Tibial artery (tissue), 4 donors: Measurements from ENCODE around the gene GADD45GIP1.

ENCODE experiments used
- DNase-seq, 2 donors: peaks; one replicate each; pipeline ENCODE4 v3.0.0-alpha.2; 2019
- H3K27ac ChIP-seq, 2 donors: fragments of 200-600 bp; sonication (generic) in 1 of 2; 1 replicate in 1 of 2; 2 replicates in 1 of 2; pipeline ENCODE4 v1.5.1; 2018 to 2019; ENCODE audit warnings: mild to moderate bottlenecking in 1 of 2
- H3K27me3 ChIP-seq, 2 donors: fragments of 200-600 bp; sonication (generic) in 1 of 2; one replicate each; pipeline versions ENCODE4 v1.5.1 to v1.6.0; 2016 to 2019
- H3K36me3 ChIP-seq, 3 donors: fragments of 200-600 bp; sonication (generic) in 2 of 3; one replicate each; pipeline ENCODE4 v1.5.1; 2016 to 2019; ENCODE audit warnings: mild to moderate bottlenecking in 2 of 3
- H3K4me1 ChIP-seq, 4 donors: fragments of 200-600 bp; sonication (generic) in 2 of 4; 1 replicate in 3 of 4; 2 replicates in 1 of 4; pipeline ENCODE4 v1.5.1; 2016 to 2019
- H3K4me3 ChIP-seq, 2 donors: fragments of 200-600 bp; sonication (generic) in 1 of 2; 1 replicate in 1 of 2; 2 replicates in 1 of 2; pipeline ENCODE4 v1.5.1; 2018 to 2019; ENCODE audit warnings: mild to moderate bottlenecking in 2 of 2
- H3K9me3 ChIP-seq, 3 donors: fragments of 200-600 bp; sonication (generic) in 1 of 3; one replicate each; pipeline ENCODE4 v1.5.1; 2016 to 2019
- CTCF ChIP-seq, 2 experiments: fragments of 200-600 bp in 1 of 2; fragments of 450-650 bp in 1 of 2; IDR thresholded peaks; one replicate each; pipeline ENCODE4 v1.5.1; 2017 to 2019; ENCODE audit warnings: antibody characterized with exemption in 2 of 2, mild to moderate bottlenecking in 1 of 2, moderate library complexity in 1 of 2
- intact Hi-C: fragments of 100-400 bp; cut with DNase I; formaldehyde crosslinking; loops from one replicate; pipeline ENCODE4 v1.15.0; 2023; ENCODE audit warnings: low total_unique reads

Gene GADD45GIP1

GRCh38 chr19:12993562-12993961 lies 36.5 kb upstream of the GADD45GIP1 start:
- Histone ChIP-seq H3K36me3 (peaks cover 0 to 2% (median 0%) of the 10 kb centered on the region in 3 donors), H3K4me1 (peaks cover 0 to 27% (median 23%) of the 10 kb centered on the region in 4 donors), H3K27me3 (no peaks in the 10 kb centered on the region), H3K9me3 (no peaks in the 10 kb centered on the region), H3K4me3 (no peak overlapping the region), H3K27ac (peak overlapping the region; percentile 22 to 80)
- no peak for TF ChIP-seq CTCF (IDR thresholded peaks at IDR 0.05)
- intact Hi-C loops: loop anchor here (5.0 kb wide), 1 partner anchor 89 kb away; no protein-coding TSS in a partner anchor
- no peak for DNase-seq

DNA sequence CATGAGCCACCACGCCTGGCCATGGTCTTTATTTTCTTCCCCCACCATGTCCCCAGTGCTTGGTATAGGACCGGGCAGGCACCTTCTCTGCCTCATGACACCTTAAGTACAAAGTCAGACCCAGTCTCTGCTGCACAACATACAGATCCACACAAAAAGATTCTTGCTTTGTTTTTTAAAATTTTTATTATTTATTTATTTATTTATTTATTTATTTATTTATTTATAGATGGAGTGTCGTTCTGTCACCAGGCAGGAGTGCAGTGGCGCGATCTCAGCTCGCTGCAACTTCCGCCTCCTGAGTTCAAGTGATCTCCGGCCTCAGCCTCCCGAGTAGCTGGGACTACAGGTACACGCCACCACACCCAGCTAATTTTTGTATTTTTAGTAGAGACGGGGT lies 35.7 kb upstream of the GADD45GIP1 start:
- DNase-seq: no peak
- Histone ChIP-seq H3K9me3 (no peaks in the 10 kb centered on the region), H3K36me3 (no peaks in the 10 kb centered on the region), H3K4me3 (no peak overlapping the region), H3K4me1 (peaks cover 0 to 19% (median 16%) of the 10 kb centered on the region in 4 donors), H3K27ac (no peak overlapping the region), H3K27me3 (no peaks in the 10 kb centered on the region)
- TF ChIP-seq CTCF (IDR thresholded peaks at IDR 0.05): no peak
- intact Hi-C loops: loop anchor here (5.0 kb wide), 1 partner anchor 90 kb away; no protein-coding TSS in a partner anchor

DNA sequence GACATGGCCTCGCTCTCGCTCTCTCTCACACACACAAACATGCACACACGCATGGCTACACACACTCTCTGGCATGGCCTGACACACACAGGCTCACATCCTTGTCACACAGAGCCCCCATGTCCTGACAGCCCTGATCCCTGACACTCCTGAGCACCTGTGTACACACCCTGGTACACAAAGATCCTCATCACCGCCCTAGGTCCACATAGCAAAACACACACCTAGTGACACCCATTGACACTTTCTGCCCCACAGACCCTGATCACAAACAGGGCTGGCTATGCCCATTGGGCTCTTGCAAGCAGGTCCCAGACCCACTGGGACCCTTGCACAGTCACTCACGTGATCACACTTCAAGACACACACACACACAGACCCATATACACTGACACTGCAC lies 34.3 kb upstream of the GADD45GIP1 start:
- peaks cover 0 to 8% (median 4%) of the 10 kb centered on the region in 4 donors for H3K4me1 ChIP-seq
- H3K27ac ChIP-seq: no peak overlapping the region
- TF ChIP-seq CTCF (IDR thresholded peaks at IDR 0.05): no peak
- H3K27me3 ChIP-seq: no peaks in the 10 kb centered on the region
- no peaks in the 10 kb centered on the region for H3K9me3 ChIP-seq
- no peaks in the 10 kb centered on the region for H3K36me3 ChIP-seq
- no peak overlapping the region for H3K4me3 ChIP-seq
- no peak for DNase-seq
- intact Hi-C loops: loop anchor here (5.0 kb wide), 1 partner anchor 91 kb away; no protein-coding TSS in a partner anchor

GRCh38 chr19:12990853-12991252 lies 33.8 kb upstream of the GADD45GIP1 start:
- no peak for DNase-seq
- intact Hi-C loops: loop anchor here (5.0 kb wide), 1 partner anchor 91 kb away; no protein-coding TSS in a partner anchor
- no peaks in the 10 kb centered on the region for H3K27me3 ChIP-seq
- H3K9me3 ChIP-seq: no peaks in the 10 kb centered on the region
- no peak overlapping the region for H3K27ac ChIP-seq
- no peak overlapping the region for H3K4me3 ChIP-seq
- H3K4me1 ChIP-seq: peaks cover 0 to 8% (median 4%) of the 10 kb centered on the region in 4 donors
- no peak for TF ChIP-seq CTCF (IDR thresholded peaks at IDR 0.05)
- H3K36me3 ChIP-seq: no peaks in the 10 kb centered on the region

DNA sequence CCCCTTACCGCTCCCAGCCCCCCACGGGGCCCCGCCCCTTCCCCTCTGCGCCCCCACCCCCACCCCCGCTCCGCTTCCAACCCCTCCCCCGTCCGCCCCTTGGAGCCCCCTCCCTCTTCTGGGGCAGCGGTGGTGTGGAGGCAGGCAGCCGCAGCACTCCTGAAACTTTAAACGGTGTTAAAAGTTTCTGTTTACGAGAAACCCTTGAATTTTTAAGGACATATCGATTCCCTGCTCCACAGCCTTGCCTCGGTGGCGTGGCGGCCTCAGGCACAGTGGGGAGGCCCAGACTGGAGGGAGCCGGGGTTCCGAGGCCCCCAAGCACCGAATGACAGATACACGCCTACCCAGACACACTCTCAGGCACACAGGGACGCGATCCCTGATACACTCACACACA lies 33.4 kb upstream of the GADD45GIP1 start:
- no peak for TF ChIP-seq CTCF (IDR thresholded peaks at IDR 0.05)
- Histone ChIP-seq H3K36me3 (no peaks in the 10 kb centered on the region), H3K27ac (no peak overlapping the region), H3K27me3 (no peaks in the 10 kb centered on the region), H3K9me3 (no peaks in the 10 kb centered on the region), H3K4me1 (peaks cover 0 to 11% (median 6%) of the 10 kb centered on the region in 4 donors), H3K4me3 (no peak overlapping the region)
- intact Hi-C loops: loop anchor here (5.0 kb wide), 1 partner anchor 92 kb away; no protein-coding TSS in a partner anchor
- DNase-seq: no peak
